HEK293T (cell line): ENCODE results near the gene ENO2.
"Not testable (repeated sequence)": the region's sequence is repeated elsewhere in the genome, so short reads cannot be mapped to it uniquely, and the experiment has no call there.

Experiments
- CTCF ChIA-PET: fragments of 350-600 bp; formaldehyde crosslinking; extraction: SDS; loops from one replicate; lab custom pipeline; 2021; ENCODE audit warnings: antibody characterized with exemption, inconsistent platforms; lab: Yijun Ruan, JAX
- POLR2A ChIA-PET: fragments of 350-600 bp; formaldehyde crosslinking; extraction: SDS; loops from one replicate; lab custom pipeline; 2020; ENCODE audit warnings: antibody characterized with exemption, inconsistent platforms; lab: Yijun Ruan, JAX
- DNase-seq: peaks from one replicate; pipeline ENCODE4 v3.0.0; 2012; ENCODE audit warnings: mixed read lengths; ENCODE audit errors: extremely low spot score
- ARNT ChIP-seq: fragments of 450-650 bp; IDR thresholded peaks from 2 replicates; pipeline ENCODE4 v1.6.1; 2017; ENCODE audit warnings: mild to moderate bottlenecking
- BHLHE40 ChIP-seq: fragments of 450-650 bp; IDR thresholded peaks from 2 replicates; pipeline ENCODE4 v1.6.1; 2016; ENCODE audit warnings: mild to moderate bottlenecking, moderate library complexity, borderline replicate concordance
- CTBP1 ChIP-seq: fragments of 450-650 bp; IDR thresholded peaks from 2 replicates; pipeline ENCODE4 v1.6.1; 2016; ENCODE audit warnings: borderline replicate concordance
- ELF4 ChIP-seq: fragments of 450-650 bp; IDR thresholded peaks from 2 replicates; pipeline ENCODE4 v1.6.1; 2017; ENCODE audit warnings: antibody characterized with exemption
- FOXA1 ChIP-seq: fragments of 450-650 bp; IDR thresholded peaks from 2 replicates; pipeline ENCODE4 v1.6.1; 2016; ENCODE audit warnings: mild to moderate bottlenecking
- FOXK2 ChIP-seq: fragments of 450-650 bp; IDR thresholded peaks from 2 replicates; pipeline ENCODE4 v1.6.1; 2016; ENCODE audit warnings: mild to moderate bottlenecking
- FOXM1 ChIP-seq: fragments of 450-650 bp; IDR thresholded peaks from 2 replicates; pipeline ENCODE4 v1.6.1; 2017; ENCODE audit warnings: mild to moderate bottlenecking, borderline replicate concordance
- HDGF ChIP-seq: fragments of 450-650 bp; IDR thresholded peaks from 2 replicates; pipeline ENCODE4 v1.6.1; 2017; ENCODE audit warnings: antibody characterized with exemption, borderline replicate concordance
- L3MBTL2 ChIP-seq: fragments of 450-650 bp; conservative IDR thresholded peaks from 2 replicates; pipeline ENCODE4 v1.6.1; 2016; ENCODE audit warnings: mild to moderate bottlenecking
- LEF1 ChIP-seq: fragments of 450-650 bp; IDR thresholded peaks from 2 replicates; pipeline ENCODE4 v1.6.1; 2017; ENCODE audit warnings: mild to moderate bottlenecking, borderline replicate concordance
- NFRKB ChIP-seq: fragments of 450-650 bp; IDR thresholded peaks from 2 replicates; pipeline ENCODE4 v1.6.1; 2016; ENCODE audit warnings: mild to moderate bottlenecking, moderate library complexity
- PKNOX1 ChIP-seq: fragments of 450-650 bp; IDR thresholded peaks from 2 replicates; pipeline ENCODE4 v1.6.1; 2016
- SP1 ChIP-seq: fragments of 450-650 bp; IDR thresholded peaks from 2 replicates; pipeline ENCODE4 v1.6.1; 2017
- SUZ12 ChIP-seq: fragments of 450-650 bp; IDR thresholded peaks from 2 replicates; pipeline ENCODE4 v1.6.1; 2016; ENCODE audit warnings: mild to moderate bottlenecking
- TARDBP ChIP-seq: fragments of 450-650 bp; IDR thresholded peaks from 2 replicates; pipeline ENCODE4 v1.6.1; 2016
- ZNF384 ChIP-seq: fragments of 450-650 bp; IDR thresholded peaks from 2 replicates; pipeline ENCODE4 v1.6.1; 2016

The ENO2 gene

GRCh38 chr12:6887460-6887859 lies 26.9 kb upstream of the ENO2 start:
- CTCF ChIA-PET, result interaction anchor here (0.7 kb wide), 1 partner anchor 36 kb away, joined by 3 read pairs; no protein-coding TSS in a partner anchor
- POLR2A ChIA-PET, result interaction anchor here (1.0 kb wide), 1 partner anchor 15 kb away, joined by 3 read pairs; no protein-coding TSS in a partner anchor
- TF ChIP-seq SP1, result no peak
- TF ChIP-seq HDGF, result no peak
- TF ChIP-seq SUZ12, result no peak
- TF ChIP-seq TARDBP, result no peak
- no peak for TF ChIP-seq ZNF384
- no peak for TF ChIP-seq LEF1
- DNase-seq, result no peak

- no peak for TF ChIP-seq FOXA1
- no peak for TF ChIP-seq L3MBTL2
- no peak for TF ChIP-seq HDGF
- no peak for TF ChIP-seq LEF1
- no peak for TF ChIP-seq TARDBP
- TF ChIP-seq BHLHE40, result no peak
- TF ChIP-seq NFRKB, result no peak
- no peak for TF ChIP-seq FOXK2
- DNase-seq, result no peak
- ChIA-PET CTCF (no interaction called here), POLR2A (no interaction called here)
Observed at GRCh38 chr12:6888360-6888759, 26.0 kb upstream of the ENO2 start.

- CTCF ChIA-PET, DNase-seq: not testable (repeated sequence)
- POLR2A ChIA-PET, result interaction anchor here (1.4 kb wide), 1 partner anchor 17 kb away, joined by 9 read pairs; the partner anchor contains the start of gene SPSB2
Observed at GRCh38 chr12:6888794-6889193, 25.6 kb upstream of the ENO2 start.

- DNase-seq, result not testable (repeated sequence)
- CTCF ChIA-PET, result interaction anchor here (2.4 kb wide), 1 partner anchor 21 kb away, joined by 14 read pairs; no protein-coding TSS in a partner anchor
- POLR2A ChIA-PET, result interaction anchor here (0.9 to 1.8 kb wide), 3 partner anchors 18 to 53 kb away, joined by 4 to 21 read pairs (median 9); partner anchors contain the start of genes C12orf57, RNU7-1, SPSB2 and USP5
Observed at GRCh38 chr12:6889775-6890573, 24.4 kb upstream of the ENO2 start.

DNA sequence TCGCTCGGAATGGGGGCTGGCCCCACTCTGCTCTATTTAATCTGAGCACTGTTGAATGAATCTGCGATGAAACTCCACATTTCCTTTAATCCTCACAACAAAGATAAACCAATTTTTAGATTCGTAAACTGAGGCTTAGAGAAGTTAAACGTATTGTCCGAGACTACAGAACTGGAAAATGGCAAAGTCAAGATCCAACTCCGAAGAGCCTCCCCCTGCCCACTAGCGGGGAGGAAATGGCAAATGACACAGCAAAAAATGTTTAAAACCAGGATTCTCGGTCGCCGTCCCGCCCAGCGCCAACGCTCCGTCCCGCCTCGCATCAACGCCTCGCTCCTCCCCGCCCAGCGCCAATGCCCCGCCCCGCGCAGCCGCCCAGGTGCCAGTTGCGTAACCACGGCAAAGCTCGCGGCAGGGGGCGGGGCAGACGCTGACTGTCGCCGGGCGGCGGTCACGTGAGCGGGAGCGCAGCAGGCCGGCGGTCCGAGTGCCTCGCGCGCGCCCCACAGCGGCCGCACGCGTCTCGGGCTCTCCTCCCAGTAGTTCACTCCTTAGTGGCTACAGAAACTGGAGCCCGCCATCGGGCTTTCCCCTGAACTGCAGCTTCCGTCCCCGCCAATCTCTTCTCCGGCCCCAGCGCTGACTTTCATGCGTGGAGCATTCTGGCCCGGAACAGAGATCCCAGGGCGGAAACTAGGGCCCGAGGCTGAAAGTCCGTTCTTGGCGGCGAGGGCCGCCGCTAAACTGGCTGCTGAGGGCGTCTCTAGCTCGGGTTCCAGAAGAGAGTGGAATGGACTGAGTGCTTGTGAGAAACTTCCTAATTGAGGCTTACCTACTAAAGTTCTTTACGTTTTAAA lies 23.4 kb upstream of the ENO2 start:
- peak; percentile 97 for DNase-seq
- ChIA-PET CTCF (interaction anchor here (0.6 to 2.4 kb wide), 16 partner anchors 11 to 137 kb away, joined by 3 to 24 read pairs (median 4); partner anchors contain the start of genes CDCA3, LRRC23, MLF2 and SPSB2), POLR2A (interaction anchor here (0.8 to 2.4 kb wide), 34 partner anchors 9 to 321 kb away, joined by 3 to 55 read pairs (median 4); partner anchors contain the start of genes C12orf57, CDCA3, COPS7A and LRRC23)
- TF ChIP-seq L3MBTL2, result peak; percentile 26; the same call in 1 of the 2 replicates
- no peak for TF ChIP-seq FOXA1
- 0 out of 2 replicates have a peak, but pooled peaks have one; percentile 13 for TF ChIP-seq LEF1
- no peak for TF ChIP-seq ARNT

DNA sequence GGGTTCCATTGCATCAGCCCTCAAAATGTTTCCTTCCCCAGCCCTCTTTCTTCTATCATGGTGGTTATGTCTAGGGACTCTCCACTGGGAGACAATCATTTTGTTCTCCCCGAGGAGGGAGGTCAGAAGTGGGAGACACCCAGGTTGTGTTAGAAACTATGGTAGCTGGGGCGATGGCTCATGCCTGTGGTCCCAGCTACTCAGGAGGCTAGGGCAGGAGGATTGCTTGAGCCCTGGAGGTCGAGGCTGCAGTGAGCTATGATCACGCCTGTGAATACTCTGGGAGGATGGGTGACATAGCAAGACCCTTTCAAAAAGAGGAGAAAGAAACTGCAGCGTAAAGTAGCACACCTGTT lies 22.8 kb upstream of the ENO2 start:
- DNase-seq, result no peak
- POLR2A ChIA-PET, result interaction anchor here (0.8 to 2.4 kb wide), 31 partner anchors 9 to 322 kb away, joined by 3 to 55 read pairs (median 5); partner anchors contain the start of genes C12orf57, CDCA3, COPS7A and LRRC23
- CTCF ChIA-PET, result interaction anchor here (0.7 to 2.4 kb wide), 15 partner anchors 11 to 769 kb away, joined by 3 to 24 read pairs (median 5); partner anchors contain the start of genes CDCA3, LRRC23, MLF2 and SPSB2
- TF ChIP-seq SUZ12, result no peak
- TF ChIP-seq L3MBTL2, result 0 out of 2 replicates have a peak, but pooled peaks have one; percentile 8
- no peak for TF ChIP-seq NFRKB

DNA sequence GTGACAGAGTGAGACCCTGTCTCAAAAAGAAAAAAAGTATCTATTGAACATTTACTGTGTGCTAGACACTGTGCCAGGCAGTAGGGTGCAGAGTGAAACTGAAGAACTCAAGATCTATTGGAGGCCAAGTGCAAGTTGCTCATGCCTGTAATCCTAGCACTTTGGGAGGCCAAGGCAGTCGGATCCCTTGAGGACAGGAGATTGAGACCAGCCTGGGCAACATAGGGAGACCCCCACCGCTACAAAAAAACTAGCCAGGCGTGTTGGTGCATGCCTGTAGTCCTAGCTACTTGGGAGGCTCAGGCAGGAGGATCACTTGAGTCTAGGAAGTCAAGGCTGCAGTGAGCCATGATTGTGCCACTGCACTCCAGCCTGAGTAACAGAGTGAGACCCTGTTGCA lies 21.7 kb upstream of the ENO2 start:
- not testable (repeated sequence) for DNase-seq
- CTCF ChIA-PET, result interaction anchor here (1.4 to 2.0 kb wide), 2 partner anchors 20 to 139 kb away, joined by 3 to 24 read pairs; partner anchors contain the start of genes MLF2 and SPSB2
- POLR2A ChIA-PET, result interaction anchor here (0.6 to 2.4 kb wide), 4 partner anchors 10 to 68 kb away, joined by 3 to 23 read pairs (median 15); partner anchors contain the start of gene USP5

DNA sequence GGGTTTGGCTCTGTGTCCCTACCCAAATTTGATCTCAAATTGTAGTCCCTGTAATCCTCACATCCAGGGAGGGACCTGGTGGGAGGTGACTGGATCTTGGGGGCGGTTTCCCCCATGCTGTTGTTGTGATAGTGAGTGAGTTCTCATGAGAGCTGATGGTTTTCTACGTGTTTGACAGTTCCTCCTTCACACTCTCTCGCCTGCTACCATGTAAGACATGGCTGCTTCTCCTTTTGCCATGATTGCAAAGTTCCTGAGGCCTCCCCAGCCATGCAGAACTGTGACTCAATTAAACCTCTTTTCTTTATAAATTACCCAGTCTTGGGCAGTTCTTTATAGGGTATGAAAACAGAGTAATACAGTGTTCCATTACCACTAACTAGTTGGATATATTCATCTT lies 20.1 kb upstream of the ENO2 start:
- no peak for TF ChIP-seq CTBP1
- no peak for TF ChIP-seq L3MBTL2
- no peak for TF ChIP-seq SP1
- TF ChIP-seq LEF1, result no peak
- TF ChIP-seq NFRKB, result no peak
- TF ChIP-seq BHLHE40, result no peak
- TF ChIP-seq PKNOX1, result no peak
- no peak for TF ChIP-seq ELF4
- no peak for TF ChIP-seq FOXM1
- no peak for TF ChIP-seq TARDBP
- no peak for TF ChIP-seq FOXK2
- TF ChIP-seq FOXA1, result no peak
- TF ChIP-seq ZNF384, result no peak
- no peak for TF ChIP-seq HDGF
- no peak for TF ChIP-seq SUZ12
- TF ChIP-seq ARNT, result no peak
- DNase-seq, result no peak
- ChIA-PET CTCF (no interaction called here), POLR2A (interaction anchor here (1.0 kb wide), 1 partner anchor 49 kb away, joined by 4 read pairs; the partner anchor contains the start of genes C12orf57 and RNU7-1)
